ENCODE data around the gene RALGDS. TPM values are rescaled to one million over a fixed set of nuclear protein-coding genes. Genes with fewer than 3 reads are reported as not detected.

Gene RALGDS
- total RNA-seq, 1 experiment from 2014 or later = 36.1 TPM

- TF ChIP-seq, protein P1, sequence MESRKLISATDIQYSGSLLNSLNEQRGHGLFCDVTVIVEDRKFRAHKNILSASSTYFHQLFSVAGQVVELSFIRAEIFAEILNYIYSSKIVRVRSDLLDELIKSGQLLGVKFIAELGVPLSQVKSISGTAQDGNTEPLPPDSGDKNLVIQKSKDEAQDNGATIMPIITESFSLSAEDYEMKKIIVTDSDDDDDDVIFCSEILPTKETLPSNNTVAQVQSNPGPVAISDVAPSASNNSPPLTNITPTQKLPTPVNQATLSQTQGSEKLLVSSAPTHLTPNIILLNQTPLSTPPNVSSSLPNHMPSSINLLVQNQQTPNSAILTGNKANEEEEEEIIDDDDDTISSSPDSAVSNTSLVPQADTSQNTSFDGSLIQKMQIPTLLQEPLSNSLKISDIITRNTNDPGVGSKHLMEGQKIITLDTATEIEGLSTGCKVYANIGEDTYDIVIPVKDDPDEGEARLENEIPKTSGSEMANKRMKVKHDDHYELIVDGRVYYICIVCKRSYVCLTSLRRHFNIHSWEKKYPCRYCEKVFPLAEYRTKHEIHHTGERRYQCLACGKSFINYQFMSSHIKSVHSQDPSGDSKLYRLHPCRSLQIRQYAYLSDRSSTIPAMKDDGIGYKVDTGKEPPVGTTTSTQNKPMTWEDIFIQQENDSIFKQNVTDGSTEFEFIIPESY (IDR thresholded peaks at IDR 0.05; ENCODE audit: extremely low read depth, insufficient replicate concordance, low read length) = no peak
- TF ChIP-seq EZH2phosphoT487 (IDR thresholded peaks at IDR 0.05; ENCODE audit: borderline replicate concordance) (no peak), POLR2A (IDR thresholded peaks at IDR 0.05; ENCODE audit: borderline replicate concordance, extremely low read depth, insufficient read depth, insufficient read length) (no peak), ZNF274 (IDR thresholded peaks at IDR 0.05; ENCODE audit: low read depth, low read length) (no peak), CEBPB (IDR thresholded peaks at IDR 0.05; ENCODE audit: low read depth) (no peak), REST (IDR thresholded peaks at IDR 0.05; ENCODE audit: low read depth) (no peak), JUND (IDR thresholded peaks at IDR 0.05) (no peak), CBX3 (IDR thresholded peaks at IDR 0.05; ENCODE audit: low read depth) (no peak), ELF1 (IDR thresholded peaks at IDR 0.05; ENCODE audit: borderline replicate concordance, low read depth) (no peak), TCF7L2 (IDR thresholded peaks at IDR 0.05; ENCODE audit: borderline replicate concordance, extremely low read depth, insufficient read depth, insufficient read length) (peak; percentile 22)
Observed at GRCh38 chr9:133133681-133134387, 12.8 kb upstream of the RALGDS start (continued).
